ENCODE measurements around the gene ZNF14. TPM values are rescaled to one million over a fixed set of nuclear protein-coding genes. Genes with fewer than 3 reads are reported as not detected.

The ZNF14 gene
- total RNA-seq, 1 experiment from 2014 or later, result 5.8 TPM

- no peak overlapping the region for H3K27ac ChIP-seq (ENCODE audit: low read depth, low read length, poor library complexity, severe bottlenecking)
- POLR2A ChIA-PET (ENCODE audit: low non-redundant PET), result no interaction called here
- no TSS peak for BruUV-seq (replicated peaks)
- no peaks in the 10 kb centered on the region for H3K36me3 ChIP-seq (ENCODE audit: insufficient read depth, low read length, poor library complexity, severe bottlenecking)
- CTCF ChIA-PET, result no interaction called here
- intact Hi-C loops (cut with micrococcal nuclease; ENCODE audit: unreplicated experiment), result no loop called here
- no peak overlapping the region for H3K4me3 ChIP-seq (ENCODE audit: low read depth, low read length, poor library complexity, severe bottlenecking)
- H3K4me1 ChIP-seq (ENCODE audit: insufficient read depth, low read length, poor library complexity, severe bottlenecking), result no peaks in the 10 kb centered on the region
- no peak for DNase-seq (ENCODE audit: low spot score)
- no peaks in the 10 kb centered on the region for H3K27me3 ChIP-seq (replicated peaks; ENCODE audit: insufficient read depth, low read depth, low read length, poor library complexity)
- TF ChIP-seq EZH2 (IDR thresholded peaks at IDR 0.05; ENCODE audit: borderline replicate concordance, low read depth, low read length, poor library complexity, severe bottlenecking) (no peak), CTCF (conservative IDR thresholded peaks at IDR 0.05; ENCODE audit: low read depth, low read length) (no peak)
- H3K9me3 ChIP-seq (ENCODE audit: low read depth, low read length, poor library complexity, severe bottlenecking), result no peaks in the 10 kb centered on the region
Measured at GRCh38 chr19:19749908-19750841, 17.3 kb upstream of the ZNF14 start.

- POLR2A ChIA-PET (ENCODE audit: low non-redundant PET), result no interaction called here
- TF ChIP-seq EZH2 (IDR thresholded peaks at IDR 0.05; ENCODE audit: borderline replicate concordance, low read depth, low read length, poor library complexity, severe bottlenecking) (no peak), CTCF (conservative IDR thresholded peaks at IDR 0.05; ENCODE audit: low read depth, low read length) (no peak)
- no TSS peak for BruUV-seq (replicated peaks)
Measured at GRCh38 chr19:19749117-19749907, 16.4 kb upstream of the ZNF14 start.

GRCh38 chr19:19748249-19748938, 15.5 kb upstream of the ZNF14 start:
- DNase-seq (ENCODE audit: low spot score), result no peak
- H3K4me3 ChIP-seq (ENCODE audit: low read depth, low read length, poor library complexity, severe bottlenecking), result no peak overlapping the region
- no peak for TF ChIP-seq EZH2 (IDR thresholded peaks at IDR 0.05; ENCODE audit: borderline replicate concordance, low read depth, low read length, poor library complexity, severe bottlenecking)
- TF ChIP-seq CTCF (conservative IDR thresholded peaks at IDR 0.05; ENCODE audit: low read depth, low read length), result no peak
- H3K36me3 ChIP-seq (ENCODE audit: insufficient read depth, low read length, poor library complexity, severe bottlenecking), result no peaks in the 10 kb centered on the region
- POLR2A ChIA-PET (ENCODE audit: low non-redundant PET), result no interaction called here
- H3K9me3 ChIP-seq (ENCODE audit: low read depth, low read length, poor library complexity, severe bottlenecking), result no peaks in the 10 kb centered on the region
- CTCF ChIA-PET, result no interaction called here
- BruUV-seq (replicated peaks), result no TSS peak
- H3K27me3 ChIP-seq (replicated peaks; ENCODE audit: insufficient read depth, low read depth, low read length, poor library complexity), result no peaks in the 10 kb centered on the region
- intact Hi-C loops (cut with micrococcal nuclease; ENCODE audit: unreplicated experiment), result no loop called here
- no peaks in the 10 kb centered on the region for H3K4me1 ChIP-seq (ENCODE audit: insufficient read depth, low read length, poor library complexity, severe bottlenecking)
- no peak overlapping the region for H3K27ac ChIP-seq (ENCODE audit: low read depth, low read length, poor library complexity, severe bottlenecking)

More at GRCh38 chr19:19749117-19749907, 16.4 kb upstream of the ZNF14 start:
- H3K9me3 ChIP-seq (ENCODE audit: low read depth, low read length, poor library complexity, severe bottlenecking), result no peaks in the 10 kb centered on the region
- H3K27me3 ChIP-seq (replicated peaks; ENCODE audit: insufficient read depth, low read depth, low read length, poor library complexity), result no peaks in the 10 kb centered on the region
- H3K4me3 ChIP-seq (ENCODE audit: low read depth, low read length, poor library complexity, severe bottlenecking), result no peak overlapping the region
- no peaks in the 10 kb centered on the region for H3K36me3 ChIP-seq (ENCODE audit: insufficient read depth, low read length, poor library complexity, severe bottlenecking)
- no peak overlapping the region for H3K27ac ChIP-seq (ENCODE audit: low read depth, low read length, poor library complexity, severe bottlenecking)
- no peak for DNase-seq (ENCODE audit: low spot score)
- H3K4me1 ChIP-seq (ENCODE audit: insufficient read depth, low read length, poor library complexity, severe bottlenecking), result no peaks in the 10 kb centered on the region
- CTCF ChIA-PET, result no interaction called here
- intact Hi-C loops (cut with micrococcal nuclease; ENCODE audit: unreplicated experiment), result no loop called here
